ENCODE data around the gene CCDC90B. TPM values are rescaled to one million over a fixed set of nuclear protein-coding genes. Genes with fewer than 3 reads are reported as not detected.

CCDC90B gene
- total and polyA plus RNA-seq, 2 of the 13 experiments (the other 11 are each of a cell fraction or from before 2014, with no cell fraction given): 17.1 to 46.1 TPM

DNA sequence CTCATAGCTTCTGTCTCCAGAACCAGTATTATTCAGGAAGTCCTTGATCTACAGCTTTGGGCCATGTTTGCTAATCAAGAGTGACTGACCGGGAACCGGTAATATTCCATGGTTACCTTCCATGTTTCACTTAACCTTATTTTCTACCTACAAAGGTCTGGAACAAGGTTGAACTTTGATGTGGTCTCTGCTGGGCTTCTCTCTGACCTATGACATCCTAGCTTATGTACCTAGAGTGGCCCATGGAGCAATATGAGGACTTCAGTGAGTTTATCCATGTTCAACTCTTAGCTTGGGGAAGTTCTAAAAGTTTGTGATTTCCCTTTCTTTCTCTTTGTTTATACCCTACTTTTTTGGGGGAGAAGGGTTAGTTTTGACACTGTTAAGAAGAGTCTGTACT lies 33.2 kb downstream of the CCDC90B start:
- peak; percentile 95 for ATAC-seq
- Histone ChIP-seq H3K4me3 (replicated peaks in 1 of 3; ENCODE audit: insufficient read depth in 1 of 3, low read depth in 2 of 3, low read length in 3 of 3) (peak overlapping the region in 1 of 3 experiments; percentile 2; a peak in 1 of 6 replicates), H3K27ac (ENCODE audit: extremely low read length, insufficient read depth, low read length) (peak overlapping the region; percentile 85), H3K9ac (ENCODE audit: insufficient read depth, low read depth, low read length) (no peak overlapping the region), H3K9me3 (ENCODE audit: low read length) (no peaks in the 10 kb centered on the region), H3K79me2 (ENCODE audit: insufficient read depth, low read length) (no peaks in the 10 kb centered on the region), H4K20me1 (ENCODE audit: insufficient read depth, low read length) (no peaks in the 10 kb centered on the region), H3K4me1 (ENCODE audit: insufficient read depth, low read length) (peaks cover 70% of the 10 kb centered on the region), H3K4me2 (ENCODE audit: low read depth, low read length) (peak overlapping the region; percentile 49), H2AFZ (ENCODE audit: low read length) (no peak overlapping the region), H3K36me3 (replicated peaks in 1 of 2; ENCODE audit: control insufficient read depth in 1 of 2, insufficient read depth in 2 of 2, low read length in 2 of 2) (no peaks in the 10 kb centered on the region), H3K27me3 (ENCODE audit: control insufficient read depth in 1 of 2, insufficient read depth in 2 of 2, low read length in 2 of 2) (no peaks in the 10 kb centered on the region)
- peak; percentile 90 for DNase-seq (ENCODE audit: low spot score)
- in situ Hi-C loops (cut with HindIII; ENCODE audit: extremely low pct_ligation_motif_present, low pct_unique_long_range_greater_than_20kb): loop anchor here (10.0 kb wide), 1 partner anchor 348 kb away; the partner anchor contains the start of genes DDIAS and PRCP
- CTCF ChIA-PET (ENCODE audit: low intra/inter-chr PET ratio, low total read pairs): no interaction called here
- peak; percentile 85 for FAIRE-seq
- no TSS peak for BruUV-seq (replicated peaks)
- 0% methylated on average over 2 of the region's 2 CpGs for WGBS (ENCODE audit: low lambda C conversion rate)
- POLR2A ChIA-PET: interaction anchor here (0.6 to 2.3 kb wide), 4 partner anchors 31 to 351 kb away, joined by 3 to 12 read pairs (median 4); partner anchors contain the start of genes CCDC90B, DDIAS and PCF11
- intact Hi-C loops (cut with micrococcal nuclease; ENCODE audit: unreplicated experiment): loop anchor here (10.0 kb wide), 2 partner anchors 58 to 168 kb away; partner anchors contain the start of gene ANKRD42
- TF ChIP-seq KLF12 (CRISPR knock-in tag; IDR thresholded peaks at IDR 0.05; ENCODE audit: borderline replicate concordance) (no peak), CEBPB (IDR thresholded peaks at IDR 0.05; ENCODE audit: borderline replicate concordance, low read depth, low read length) (peak; percentile 56; the same call in 1 of the 2 replicates), HDAC6 (IDR thresholded peaks at IDR 0.05; ENCODE audit: low read depth, low read length) (no peak), ZNF264 (CRISPR knock-in tag; IDR thresholded peaks at IDR 0.05) (no peak; the same call in 1 of the 2 replicates), HNRNPL (IDR thresholded peaks at IDR 0.05; ENCODE audit: low read depth, low read length) (no peak), ZNF251 (CRISPR knock-in tag; IDR thresholded peaks at IDR 0.05) (no peak), STAG1 (CRISPR knock-in tag; IDR thresholded peaks at IDR 0.05) (no peak), THAP11 (CRISPR knock-in tag; IDR thresholded peaks at IDR 0.05) (peak; percentile 49; the same call in 1 of the 2 replicates), TEAD2 (CRISPR knock-in tag; IDR thresholded peaks at IDR 0.05) (no peak)
- TF ChIP-seq, protein P1, sequence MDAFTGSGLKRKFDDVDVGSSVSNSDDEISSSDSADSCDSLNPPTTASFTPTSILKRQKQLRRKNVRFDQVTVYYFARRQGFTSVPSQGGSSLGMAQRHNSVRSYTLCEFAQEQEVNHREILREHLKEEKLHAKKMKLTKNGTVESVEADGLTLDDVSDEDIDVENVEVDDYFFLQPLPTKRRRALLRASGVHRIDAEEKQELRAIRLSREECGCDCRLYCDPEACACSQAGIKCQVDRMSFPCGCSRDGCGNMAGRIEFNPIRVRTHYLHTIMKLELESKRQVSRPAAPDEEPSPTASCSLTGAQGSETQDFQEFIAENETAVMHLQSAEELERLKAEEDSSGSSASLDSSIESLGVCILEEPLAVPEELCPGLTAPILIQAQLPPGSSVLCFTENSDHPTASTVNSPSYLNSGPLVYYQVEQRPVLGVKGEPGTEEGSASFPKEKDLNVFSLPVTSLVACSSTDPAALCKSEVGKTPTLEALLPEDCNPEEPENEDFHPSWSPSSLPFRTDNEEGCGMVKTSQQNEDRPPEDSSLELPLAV (CRISPR knock-in tag; conservative IDR thresholded peaks at IDR 0.05; ENCODE audit: low read depth): no peak
- TF ChIP-seq, protein P2, sequence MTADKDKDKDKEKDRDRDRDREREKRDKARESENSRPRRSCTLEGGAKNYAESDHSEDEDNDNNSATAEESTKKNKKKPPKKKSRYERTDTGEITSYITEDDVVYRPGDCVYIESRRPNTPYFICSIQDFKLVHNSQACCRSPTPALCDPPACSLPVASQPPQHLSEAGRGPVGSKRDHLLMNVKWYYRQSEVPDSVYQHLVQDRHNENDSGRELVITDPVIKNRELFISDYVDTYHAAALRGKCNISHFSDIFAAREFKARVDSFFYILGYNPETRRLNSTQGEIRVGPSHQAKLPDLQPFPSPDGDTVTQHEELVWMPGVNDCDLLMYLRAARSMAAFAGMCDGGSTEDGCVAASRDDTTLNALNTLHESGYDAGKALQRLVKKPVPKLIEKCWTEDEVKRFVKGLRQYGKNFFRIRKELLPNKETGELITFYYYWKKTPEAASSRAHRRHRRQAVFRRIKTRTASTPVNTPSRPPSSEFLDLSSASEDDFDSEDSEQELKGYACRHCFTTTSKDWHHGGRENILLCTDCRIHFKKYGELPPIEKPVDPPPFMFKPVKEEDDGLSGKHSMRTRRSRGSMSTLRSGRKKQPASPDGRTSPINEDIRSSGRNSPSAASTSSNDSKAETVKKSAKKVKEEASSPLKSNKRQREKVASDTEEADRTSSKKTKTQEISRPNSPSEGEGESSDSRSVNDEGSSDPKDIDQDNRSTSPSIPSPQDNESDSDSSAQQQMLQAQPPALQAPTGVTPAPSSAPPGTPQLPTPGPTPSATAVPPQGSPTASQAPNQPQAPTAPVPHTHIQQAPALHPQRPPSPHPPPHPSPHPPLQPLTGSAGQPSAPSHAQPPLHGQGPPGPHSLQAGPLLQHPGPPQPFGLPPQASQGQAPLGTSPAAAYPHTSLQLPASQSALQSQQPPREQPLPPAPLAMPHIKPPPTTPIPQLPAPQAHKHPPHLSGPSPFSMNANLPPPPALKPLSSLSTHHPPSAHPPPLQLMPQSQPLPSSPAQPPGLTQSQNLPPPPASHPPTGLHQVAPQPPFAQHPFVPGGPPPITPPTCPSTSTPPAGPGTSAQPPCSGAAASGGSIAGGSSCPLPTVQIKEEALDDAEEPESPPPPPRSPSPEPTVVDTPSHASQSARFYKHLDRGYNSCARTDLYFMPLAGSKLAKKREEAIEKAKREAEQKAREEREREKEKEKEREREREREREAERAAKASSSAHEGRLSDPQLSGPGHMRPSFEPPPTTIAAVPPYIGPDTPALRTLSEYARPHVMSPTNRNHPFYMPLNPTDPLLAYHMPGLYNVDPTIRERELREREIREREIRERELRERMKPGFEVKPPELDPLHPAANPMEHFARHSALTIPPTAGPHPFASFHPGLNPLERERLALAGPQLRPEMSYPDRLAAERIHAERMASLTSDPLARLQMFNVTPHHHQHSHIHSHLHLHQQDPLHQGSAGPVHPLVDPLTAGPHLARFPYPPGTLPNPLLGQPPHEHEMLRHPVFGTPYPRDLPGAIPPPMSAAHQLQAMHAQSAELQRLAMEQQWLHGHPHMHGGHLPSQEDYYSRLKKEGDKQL (CRISPR knock-in tag; IDR thresholded peaks at IDR 0.05; ENCODE audit: low read depth): 0 out of 2 replicates have a peak, but pooled peaks have one; percentile 31
- TF ChIP-seq, protein P3, sequence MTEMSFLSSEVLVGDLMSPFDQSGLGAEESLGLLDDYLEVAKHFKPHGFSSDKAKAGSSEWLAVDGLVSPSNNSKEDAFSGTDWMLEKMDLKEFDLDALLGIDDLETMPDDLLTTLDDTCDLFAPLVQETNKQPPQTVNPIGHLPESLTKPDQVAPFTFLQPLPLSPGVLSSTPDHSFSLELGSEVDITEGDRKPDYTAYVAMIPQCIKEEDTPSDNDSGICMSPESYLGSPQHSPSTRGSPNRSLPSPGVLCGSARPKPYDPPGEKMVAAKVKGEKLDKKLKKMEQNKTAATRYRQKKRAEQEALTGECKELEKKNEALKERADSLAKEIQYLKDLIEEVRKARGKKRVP (CRISPR knock-in tag; IDR thresholded peaks at IDR 0.05): no peak
- TF ChIP-seq, protein P4, sequence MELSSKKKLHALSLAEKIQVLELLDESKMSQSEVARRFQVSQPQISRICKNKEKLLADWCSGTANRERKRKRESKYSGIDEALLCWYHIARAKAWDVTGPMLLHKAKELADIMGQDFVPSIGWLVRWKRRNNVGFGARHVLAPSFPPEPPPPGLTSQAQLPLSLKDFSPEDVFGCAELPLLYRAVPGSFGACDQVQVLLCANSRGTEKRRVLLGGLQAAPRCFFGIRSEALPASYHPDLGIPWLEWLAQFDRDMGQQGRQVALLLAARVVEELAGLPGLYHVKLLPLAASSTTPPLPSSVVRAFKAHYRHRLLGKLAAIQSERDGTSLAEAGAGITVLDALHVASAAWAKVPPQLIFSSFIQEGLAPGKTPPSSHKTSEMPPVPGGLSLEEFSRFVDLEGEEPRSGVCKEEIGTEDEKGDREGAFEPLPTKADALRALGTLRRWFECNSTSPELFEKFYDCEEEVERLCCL (CRISPR knock-in tag; IDR thresholded peaks at IDR 0.05; ENCODE audit: borderline replicate concordance): no peak
- TF ChIP-seq, protein P5, sequence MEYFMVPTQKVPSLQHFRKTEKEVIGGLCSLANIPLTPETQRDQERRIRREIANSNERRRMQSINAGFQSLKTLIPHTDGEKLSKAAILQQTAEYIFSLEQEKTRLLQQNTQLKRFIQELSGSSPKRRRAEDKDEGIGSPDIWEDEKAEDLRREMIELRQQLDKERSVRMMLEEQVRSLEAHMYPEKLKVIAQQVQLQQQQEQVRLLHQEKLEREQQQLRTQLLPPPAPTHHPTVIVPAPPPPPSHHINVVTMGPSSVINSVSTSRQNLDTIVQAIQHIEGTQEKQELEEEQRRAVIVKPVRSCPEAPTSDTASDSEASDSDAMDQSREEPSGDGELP (IDR thresholded peaks at IDR 0.05; ENCODE audit: borderline replicate concordance, low read depth): no peak

Data from HepG2 (cell line).